Chondrocyte (in vitro differentiated cells): ENCODE data around the gene MACROD2. TPM values are rescaled to one million over a fixed set of nuclear protein-coding genes. Genes with fewer than 3 reads are reported as not detected.

Experiments
- DNase-seq: peaks from one replicate; pipeline ENCODE4 v3.0.0; 2021; ENCODE audit warnings: mixed read lengths, low spot score
- H3K27ac Mint-ChIP-seq: one replicate; pipeline ENCODE4 v1.8.0; 2021; ENCODE audit warnings: mild to moderate bottlenecking, moderate library complexity, mixed read lengths; ENCODE audit not compliant: unreplicated experiment
- H3K27me3 Mint-ChIP-seq: 2 replicates; pipeline ENCODE4 v1.8.0; 2021; ENCODE audit warnings: low read depth, mixed read lengths
- H3K36me3 Mint-ChIP-seq: 2 replicates; pipeline ENCODE4 v1.8.0; 2021; ENCODE audit warnings: low read depth, mixed read lengths
- H3K4me1 Mint-ChIP-seq: 2 replicates; pipeline ENCODE4 v1.8.0; 2021; ENCODE audit warnings: low read depth, mild to moderate bottlenecking, mixed read lengths
- H3K4me3 Mint-ChIP-seq: one replicate; pipeline ENCODE4 v1.8.0; 2021; ENCODE audit warnings: mild to moderate bottlenecking, moderate library complexity, mixed read lengths; ENCODE audit not compliant: unreplicated experiment
- H3K9me3 Mint-ChIP-seq: 2 replicates; pipeline ENCODE4 v1.8.0; 2021; ENCODE audit warnings: low read depth, mixed read lengths
- total RNA-seq: library from RNA; stranded (reverse); gene quantifications from 3 replicates; pipeline ENCODE4 v1.2.1, GENCODE V29; 2021
- TF ChIP-seq, protein P1 (sequence below): fragments of 200-600 bp; sonication (generic); IDR thresholded peaks from 2 replicates; pipeline ENCODE4 v1.5.0; 2021; ENCODE audit warnings: antibody characterized with exemption, mild to moderate bottlenecking, moderate library complexity

MACROD2 gene
- total RNA-seq, 1 donor from 2014 or later: 3.2 TPM

DNA sequence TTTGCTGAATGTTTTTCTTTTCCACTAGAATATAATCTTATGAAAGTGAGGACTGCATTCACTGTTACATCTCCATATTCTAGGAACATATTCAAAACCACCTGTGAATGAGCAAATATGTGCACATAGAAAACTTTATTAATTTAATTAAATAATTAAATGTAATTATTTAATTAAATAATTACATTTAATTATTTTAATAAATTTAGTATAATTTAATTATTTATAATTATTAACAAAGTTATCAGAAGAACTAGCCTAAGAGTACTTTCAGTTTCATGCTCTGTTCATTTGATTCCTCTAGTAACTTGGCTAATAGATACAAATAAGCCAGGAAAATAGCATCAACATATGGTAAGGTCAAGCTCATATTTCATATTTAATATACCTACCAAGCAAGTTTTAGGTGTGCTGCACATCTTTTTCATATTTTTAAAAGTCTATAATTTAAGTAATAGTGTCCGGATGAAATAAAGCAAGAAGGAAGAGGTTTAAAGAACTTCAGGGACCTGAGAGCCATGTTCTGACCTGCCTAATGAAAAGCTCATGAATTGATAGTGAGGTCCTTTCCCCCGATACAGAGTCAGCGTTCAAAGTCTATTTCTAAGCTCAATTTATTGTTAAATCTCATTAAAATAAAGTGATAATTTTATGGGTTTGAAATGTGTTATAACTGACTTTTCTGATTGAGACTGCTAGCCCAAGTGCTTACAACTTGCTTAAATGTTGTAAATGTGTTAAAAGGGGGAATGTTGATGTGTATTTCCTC, 703.5 kb downstream of the MACROD2 start:
- H3K27ac Mint-ChIP-seq: no peak overlapping the region
- H3K9me3 Mint-ChIP-seq: no peaks in the 10 kb centered on the region
- TF ChIP-seq, protein P1, sequence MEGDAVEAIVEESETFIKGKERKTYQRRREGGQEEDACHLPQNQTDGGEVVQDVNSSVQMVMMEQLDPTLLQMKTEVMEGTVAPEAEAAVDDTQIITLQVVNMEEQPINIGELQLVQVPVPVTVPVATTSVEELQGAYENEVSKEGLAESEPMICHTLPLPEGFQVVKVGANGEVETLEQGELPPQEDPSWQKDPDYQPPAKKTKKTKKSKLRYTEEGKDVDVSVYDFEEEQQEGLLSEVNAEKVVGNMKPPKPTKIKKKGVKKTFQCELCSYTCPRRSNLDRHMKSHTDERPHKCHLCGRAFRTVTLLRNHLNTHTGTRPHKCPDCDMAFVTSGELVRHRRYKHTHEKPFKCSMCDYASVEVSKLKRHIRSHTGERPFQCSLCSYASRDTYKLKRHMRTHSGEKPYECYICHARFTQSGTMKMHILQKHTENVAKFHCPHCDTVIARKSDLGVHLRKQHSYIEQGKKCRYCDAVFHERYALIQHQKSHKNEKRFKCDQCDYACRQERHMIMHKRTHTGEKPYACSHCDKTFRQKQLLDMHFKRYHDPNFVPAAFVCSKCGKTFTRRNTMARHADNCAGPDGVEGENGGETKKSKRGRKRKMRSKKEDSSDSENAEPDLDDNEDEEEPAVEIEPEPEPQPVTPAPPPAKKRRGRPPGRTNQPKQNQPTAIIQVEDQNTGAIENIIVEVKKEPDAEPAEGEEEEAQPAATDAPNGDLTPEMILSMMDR: no peak

DNA sequence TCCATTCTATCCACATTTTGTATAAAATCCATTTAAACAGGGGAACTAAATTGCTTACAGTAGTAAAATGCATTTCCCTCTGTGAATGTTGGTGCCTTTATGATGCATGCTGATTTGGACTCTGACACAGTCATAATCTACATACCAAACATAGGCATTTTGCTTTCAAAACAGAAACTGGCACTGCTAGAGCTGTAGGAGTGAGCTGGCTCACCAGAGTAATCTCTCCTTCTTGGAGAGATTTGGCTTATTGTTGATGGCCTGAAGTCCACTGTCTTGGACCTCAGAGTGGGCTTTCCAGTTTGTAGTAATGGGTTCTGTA, 705.3 kb downstream of the MACROD2 start:
- no peak for DNase-seq
- TF ChIP-seq, protein P1: no peak
- Mint-ChIP-seq H3K36me3 (no peaks in the 10 kb centered on the region), H3K9me3 (no peaks in the 10 kb centered on the region), H3K27me3 (no peaks in the 10 kb centered on the region), H3K27ac (no peak overlapping the region), H3K4me3 (no peak overlapping the region), H3K4me1 (no peaks in the 10 kb centered on the region)

More for the DNA sequence above, 703.5 kb downstream of the MACROD2 start:
- Mint-ChIP-seq H3K27me3 (no peaks in the 10 kb centered on the region), H3K4me3 (no peak overlapping the region), H3K36me3 (no peaks in the 10 kb centered on the region), H3K4me1 (no peaks in the 10 kb centered on the region)
- DNase-seq: no peak

DNA sequence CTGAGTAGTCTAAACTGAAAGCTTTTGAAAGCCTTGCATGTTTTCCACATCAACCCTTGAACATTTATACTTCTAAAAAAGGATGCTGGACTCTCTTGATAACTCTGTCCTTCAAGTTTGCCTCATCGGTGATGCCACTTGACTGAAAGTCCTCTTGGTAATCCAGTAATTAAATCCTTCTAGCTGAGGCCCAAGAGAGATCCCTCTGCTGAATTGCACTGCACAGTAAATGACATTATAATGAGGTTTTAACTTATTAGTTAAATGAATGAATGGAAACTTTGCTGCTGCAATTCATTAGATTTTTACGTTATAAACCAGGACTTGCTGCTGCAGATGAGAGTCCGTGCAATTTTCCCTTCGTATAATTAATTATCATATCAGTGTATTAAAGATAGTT, 706.0 kb downstream of the MACROD2 start:
- Mint-ChIP-seq H3K4me1 (no peaks in the 10 kb centered on the region), H3K27ac (no peak overlapping the region), H3K9me3 (no peaks in the 10 kb centered on the region), H3K4me3 (no peak overlapping the region), H3K36me3 (no peaks in the 10 kb centered on the region), H3K27me3 (no peaks in the 10 kb centered on the region)
- DNase-seq: no peak
- TF ChIP-seq, protein P1: no peak

DNA sequence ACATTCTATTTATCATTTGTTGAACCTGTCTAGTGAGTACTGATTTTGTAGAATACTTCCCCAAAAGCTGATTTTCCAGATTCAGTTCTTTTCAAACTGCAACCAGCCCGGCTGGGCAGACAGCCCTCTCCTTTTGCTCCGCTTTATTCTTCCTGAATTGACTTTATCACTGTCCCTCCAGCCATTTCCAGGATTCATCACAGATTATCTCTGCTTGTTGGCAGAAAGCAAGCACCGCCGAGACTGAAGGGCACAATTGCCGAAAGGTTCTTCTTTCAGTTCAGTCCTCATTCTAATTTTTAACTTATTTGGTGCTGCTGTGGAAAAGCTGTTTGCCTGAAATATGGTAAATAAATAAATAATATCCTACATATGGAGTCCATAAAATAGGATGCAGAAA, 711.2 kb downstream of the MACROD2 start:
- Mint-ChIP-seq H3K4me3 (no peak overlapping the region), H3K9me3 (no peaks in the 10 kb centered on the region), H3K36me3 (no peaks in the 10 kb centered on the region), H3K27me3 (no peaks in the 10 kb centered on the region), H3K27ac (no peak overlapping the region), H3K4me1 (no peaks in the 10 kb centered on the region)
- TF ChIP-seq, protein P1: no peak
- no peak for DNase-seq

DNA sequence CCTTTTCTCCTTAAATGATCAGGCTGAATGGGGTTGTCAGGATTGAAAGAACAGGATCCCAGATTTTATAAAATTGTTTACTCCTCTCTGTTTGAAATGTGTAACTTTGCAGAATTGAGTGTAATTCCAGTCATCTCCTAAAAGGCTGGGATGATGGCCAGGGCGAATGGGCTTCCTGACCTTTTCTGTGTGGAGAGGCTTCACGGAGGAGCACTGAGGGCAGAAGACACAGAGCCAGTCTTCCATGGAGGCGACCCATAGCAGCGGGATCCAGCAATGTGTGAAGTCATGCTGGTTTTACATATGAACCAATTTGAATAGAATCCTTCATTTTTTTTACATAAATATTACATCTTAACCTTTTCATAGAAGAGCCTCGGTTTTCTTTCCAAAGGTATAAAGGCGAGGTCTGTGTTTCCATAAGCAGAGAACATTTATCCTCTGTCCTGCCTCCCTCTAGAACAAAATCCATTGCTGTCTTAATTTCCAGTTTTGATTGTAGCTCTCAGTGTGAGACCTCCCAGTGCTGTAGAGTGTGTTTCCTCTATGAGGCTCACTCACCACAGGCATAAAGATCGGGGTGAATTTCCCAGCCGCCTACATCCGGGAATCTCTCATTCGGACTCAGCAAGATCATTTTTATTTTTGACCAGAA, 711.8 kb downstream of the MACROD2 start:
- DNase-seq: no peak
- no peaks in the 10 kb centered on the region for H3K27me3 Mint-ChIP-seq
- no peaks in the 10 kb centered on the region for H3K9me3 Mint-ChIP-seq
- no peak overlapping the region for H3K4me3 Mint-ChIP-seq
- H3K27ac Mint-ChIP-seq: no peak overlapping the region
- TF ChIP-seq, protein P1: no peak
- H3K36me3 Mint-ChIP-seq: no peaks in the 10 kb centered on the region
- no peaks in the 10 kb centered on the region for H3K4me1 Mint-ChIP-seq
